ENCODE measurements around the gene CXCL16. TPM values are rescaled to one million over a fixed set of nuclear protein-coding genes. Genes with fewer than 3 reads are reported as not detected.
A peak's percentile ranks its signal among the peaks of the same experiment; 100 is the strongest.

CXCL16 gene
- total and polyA plus RNA-seq, 2 of the 13 experiments (the other 11 are each of a cell fraction or from before 2014, with no cell fraction given): 9.4 to 101 TPM

GRCh38 chr17:4721203-4722135, 18.3 kb downstream of the CXCL16 start (continued):
- TF ChIP-seq ATF5 (CRISPR knock-in tag; IDR thresholded peaks at IDR 0.05; ENCODE audit: low read depth) (no peak), ZNF501 (CRISPR knock-in tag; IDR thresholded peaks at IDR 0.05) (peak; percentile 78), ZNF432 (CRISPR knock-in tag; IDR thresholded peaks at IDR 0.05; ENCODE audit: borderline replicate concordance) (no peak), ZHX2 (IDR thresholded peaks at IDR 0.05; ENCODE audit: low read depth) (peak; percentile 16; the same call in 1 of the 2 replicates), ZHX2 (CRISPR knock-in tag; IDR thresholded peaks at IDR 0.05; ENCODE audit: borderline replicate concordance) (no peak), MTA3 (CRISPR knock-in tag; IDR thresholded peaks at IDR 0.05) (no peak), GLMP (CRISPR knock-in tag; IDR thresholded peaks at IDR 0.05; ENCODE audit: borderline replicate concordance) (no peak), FOXA1 (IDR thresholded peaks at IDR 0.05) (peak; percentile 60; the same call in 1 of the 2 replicates), FOXA1 (CRISPR knock-in tag; IDR thresholded peaks at IDR 0.05) (peak; percentile 95), ZNF333 (CRISPR knock-in tag; IDR thresholded peaks at IDR 0.05; ENCODE audit: borderline replicate concordance) (no peak), GLI4 (CRISPR knock-in tag; IDR thresholded peaks at IDR 0.05; ENCODE audit: borderline replicate concordance) (no peak), ZNF577 (CRISPR knock-in tag; IDR thresholded peaks at IDR 0.05; ENCODE audit: borderline replicate concordance, low read depth) (no peak), SOX5 (CRISPR knock-in tag; IDR thresholded peaks at IDR 0.05; ENCODE audit: borderline replicate concordance) (peak; percentile 86), ZFY (CRISPR knock-in tag; IDR thresholded peaks at IDR 0.05) (peak; percentile 84), ISX (CRISPR knock-in tag; conservative IDR thresholded peaks at IDR 0.05) (no peak), TOE1 (CRISPR knock-in tag; IDR thresholded peaks at IDR 0.05) (no peak), TRAFD1 (CRISPR knock-in tag; IDR thresholded peaks at IDR 0.05; ENCODE audit: borderline replicate concordance) (no peak), ARNTL (CRISPR knock-in tag; IDR thresholded peaks at IDR 0.05) (peak; percentile 89), E2F5 (CRISPR knock-in tag; conservative IDR thresholded peaks at IDR 0.05) (no peak)

All from HepG2 (cell line).